ENCODE results near the gene RIMS1.

- TF ChIP-seq CTCF (IDR thresholded peaks at IDR 0.05; ENCODE audit: low read length) (no peak), EZH2 (optimal IDR thresholded peaks at IDR 0.05; ENCODE audit: low read depth, low read length) (no peak)
Measured at GRCh38 chr6:72425003-72425681, 538.8 kb downstream of the RIMS1 start.
